DMS79 (cell line): Measurements from ENCODE around the gene ADAMTS2.

ENCODE experiments used
- DNase-seq: peaks from one replicate; lab custom pipeline; 2025; lab: John Stamatoyannopoulos, UW

ADAMTS2 gene

DNA sequence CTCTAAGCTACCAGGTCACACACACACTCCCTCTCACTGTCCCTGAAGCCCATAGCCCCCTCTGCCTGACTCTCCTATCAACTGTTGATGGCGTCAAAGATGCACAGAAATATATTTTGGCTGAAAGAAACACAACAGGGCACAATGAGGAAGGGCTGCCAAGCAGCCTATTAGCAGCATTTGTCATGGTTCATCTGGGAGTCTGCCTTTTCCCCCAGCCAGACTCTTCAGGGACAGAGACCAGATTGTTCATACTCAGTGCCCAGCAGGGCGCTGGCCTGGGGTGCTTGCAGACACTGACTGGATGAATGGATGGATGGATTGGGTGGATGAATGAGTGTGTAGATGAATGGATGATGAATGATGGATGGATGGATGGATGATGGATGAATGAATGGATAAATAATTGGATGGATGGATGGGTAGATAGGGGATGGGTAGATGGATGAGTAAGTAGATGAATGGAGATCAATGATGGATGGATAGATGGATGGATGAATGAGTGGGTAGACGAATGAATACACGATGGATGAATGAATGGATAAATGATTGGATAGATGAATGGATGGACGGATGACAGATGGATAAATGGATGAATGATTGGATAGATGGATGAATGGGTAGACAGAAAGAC is 90.5 kb downstream of the ADAMTS2 start:
- no peak for DNase-seq

DNA sequence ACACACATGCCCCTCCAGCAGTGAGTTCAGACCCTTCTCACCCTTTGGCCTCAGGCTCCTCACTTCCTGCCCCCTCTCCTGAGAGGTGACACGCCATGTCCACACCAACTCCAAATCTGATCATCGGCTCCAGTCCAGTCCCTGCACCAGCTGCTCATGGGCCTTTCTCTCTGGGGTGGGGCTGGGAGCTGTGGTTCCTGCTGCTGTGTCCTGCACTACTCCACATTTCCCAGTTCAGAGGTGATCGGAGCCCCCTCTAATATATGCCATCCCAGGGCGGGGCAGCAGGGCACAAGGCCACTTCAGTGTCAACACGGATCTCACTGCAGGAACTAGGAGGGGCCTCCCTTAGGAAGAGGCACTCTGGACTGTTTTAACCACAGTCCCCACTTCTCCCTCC is 91.5 kb downstream of the ADAMTS2 start:
- no peak for DNase-seq

DNA sequence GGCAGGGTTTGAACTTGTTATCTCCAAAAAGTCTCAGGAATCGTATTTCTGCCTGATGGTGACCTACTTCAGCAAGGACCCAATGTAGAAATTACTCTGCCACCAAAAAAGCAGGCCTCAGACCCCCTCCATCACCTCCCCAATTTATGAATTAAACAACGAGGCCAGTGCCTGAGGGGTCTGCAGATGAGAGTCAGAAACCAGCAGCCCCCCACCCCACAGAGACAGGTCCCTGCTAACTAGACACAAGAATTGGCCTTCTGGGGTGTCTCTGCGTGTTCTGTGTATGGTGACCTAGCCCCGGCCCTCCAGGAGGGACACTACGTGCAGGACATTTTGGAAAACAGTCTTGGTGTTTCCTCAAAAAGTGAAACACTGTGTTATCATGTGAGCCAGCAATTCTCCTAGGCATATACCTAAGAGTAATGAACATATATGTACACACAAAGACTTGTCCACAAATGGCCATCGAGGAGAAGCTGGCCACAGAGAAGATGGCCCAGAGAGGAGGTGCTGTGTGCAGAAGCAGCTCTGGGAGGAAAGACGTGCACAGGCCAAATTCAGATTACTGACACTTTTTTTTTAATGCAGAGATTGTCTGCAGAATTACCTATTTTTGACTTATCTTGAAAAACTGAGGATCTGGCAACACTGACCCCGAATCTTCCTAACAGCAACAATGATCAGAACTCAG is 93.8 kb downstream of the ADAMTS2 start:
- DNase-seq: no peak

DNA sequence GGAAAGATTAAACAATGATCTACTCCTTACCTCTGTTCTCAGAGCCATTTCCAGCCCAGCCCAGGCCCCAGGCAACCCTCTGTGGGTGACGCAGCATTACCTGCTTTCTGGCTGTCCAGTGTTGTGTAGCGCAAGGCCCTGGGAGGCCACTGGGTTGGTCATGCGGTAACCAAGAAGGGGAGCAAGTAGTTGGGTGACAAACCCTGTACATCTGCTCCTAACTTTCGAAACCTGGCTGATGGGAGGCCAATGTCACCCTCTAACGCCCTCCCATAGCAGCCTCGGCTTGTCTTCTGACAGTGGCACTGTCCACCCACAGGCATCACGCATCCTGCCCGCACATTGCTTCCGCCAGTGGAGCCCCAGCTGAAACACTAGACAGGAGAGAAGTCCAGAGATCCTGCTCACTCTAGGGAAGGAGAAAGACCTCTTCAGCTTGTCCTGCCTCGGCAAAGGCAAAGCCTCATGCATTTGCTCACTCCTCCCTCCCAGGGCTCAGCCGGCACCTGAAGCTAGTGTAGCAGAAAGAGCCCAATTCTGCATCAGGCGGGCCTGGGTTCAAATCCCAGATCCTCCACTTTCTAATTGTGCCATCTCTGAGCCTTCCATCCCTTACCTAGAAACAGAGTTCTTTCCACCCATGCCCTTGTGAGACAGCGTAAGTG is 94.6 kb downstream of the ADAMTS2 start:
- no peak for DNase-seq

DNA sequence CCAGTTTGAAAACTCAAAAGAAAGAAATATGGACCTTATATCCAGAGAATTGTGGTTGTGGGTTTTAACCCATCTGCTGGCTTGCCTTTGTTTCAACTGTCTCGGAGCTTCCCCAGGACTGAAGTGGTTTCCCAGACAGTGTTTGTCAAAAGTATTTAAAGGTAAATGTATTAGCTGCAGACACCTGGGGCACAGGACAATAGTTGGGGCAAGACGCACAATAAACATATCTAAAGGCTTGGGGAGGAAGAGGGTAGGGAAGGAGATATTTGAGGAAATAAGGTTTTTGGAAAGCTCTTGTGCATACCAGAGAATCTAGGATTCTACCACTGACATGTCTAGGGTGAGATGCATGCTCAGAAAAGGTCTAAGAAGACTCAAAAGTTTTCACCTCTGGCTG is 99.0 kb downstream of the ADAMTS2 start:
- DNase-seq: no peak

DNA sequence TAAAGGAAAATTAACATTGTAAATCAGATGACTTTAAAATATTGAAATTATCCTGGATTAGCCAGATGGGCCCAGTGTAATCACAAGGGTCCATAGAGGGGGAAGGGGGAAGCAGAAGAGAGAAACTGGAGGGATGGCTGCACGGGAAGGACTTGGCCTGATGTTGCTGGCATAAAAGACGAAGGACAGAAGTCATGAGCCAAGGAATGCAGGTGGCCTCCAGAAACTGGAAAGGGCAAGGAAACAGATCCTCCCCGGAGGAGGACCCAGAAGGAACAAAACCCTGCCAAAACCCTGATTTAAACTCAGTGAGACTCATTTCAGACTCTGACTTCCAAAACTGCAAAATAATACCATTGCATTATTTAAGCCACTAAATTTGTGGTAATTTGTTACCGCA is 100.2 kb downstream of the ADAMTS2 start:
- no peak for DNase-seq

DNA sequence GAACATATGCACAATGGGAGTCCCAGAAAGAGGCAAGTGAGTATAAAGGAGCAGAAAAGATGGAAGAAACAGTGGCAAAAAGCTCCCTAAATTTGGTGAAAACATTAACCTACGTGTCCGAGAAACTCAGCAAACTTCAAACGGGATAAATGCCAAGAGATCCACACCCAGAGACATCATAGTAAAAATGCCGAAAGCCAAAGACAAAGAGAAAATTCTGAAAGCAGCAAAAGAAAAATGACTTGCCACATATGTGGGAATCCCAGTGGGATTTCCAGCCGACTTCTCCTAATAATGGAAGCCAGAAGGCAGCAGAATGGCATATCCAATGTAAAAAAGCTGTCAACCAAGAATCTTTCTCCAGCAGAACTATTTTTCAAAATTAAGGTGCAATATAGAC is 101.2 kb downstream of the ADAMTS2 start:
- no peak for DNase-seq

DNA sequence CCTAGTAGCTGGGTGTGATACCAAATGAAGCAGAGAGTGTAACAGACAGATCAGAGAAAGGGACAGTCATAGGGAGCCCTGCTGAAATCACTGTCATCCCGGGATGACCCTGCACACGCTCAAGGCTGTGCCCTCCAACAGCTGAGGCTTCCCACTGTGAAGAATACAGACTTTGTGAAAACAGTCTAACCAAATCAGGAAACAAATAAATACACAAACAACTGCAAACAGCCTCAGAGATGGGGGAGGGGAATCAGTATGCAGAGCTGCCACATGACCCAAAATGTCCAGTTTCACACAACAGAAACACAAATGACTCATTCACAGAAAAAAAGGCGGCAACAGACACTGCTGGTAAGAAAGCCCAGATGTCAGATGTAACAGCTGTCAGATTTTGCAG is 101.9 kb downstream of the ADAMTS2 start:
- no peak for DNase-seq

DNA sequence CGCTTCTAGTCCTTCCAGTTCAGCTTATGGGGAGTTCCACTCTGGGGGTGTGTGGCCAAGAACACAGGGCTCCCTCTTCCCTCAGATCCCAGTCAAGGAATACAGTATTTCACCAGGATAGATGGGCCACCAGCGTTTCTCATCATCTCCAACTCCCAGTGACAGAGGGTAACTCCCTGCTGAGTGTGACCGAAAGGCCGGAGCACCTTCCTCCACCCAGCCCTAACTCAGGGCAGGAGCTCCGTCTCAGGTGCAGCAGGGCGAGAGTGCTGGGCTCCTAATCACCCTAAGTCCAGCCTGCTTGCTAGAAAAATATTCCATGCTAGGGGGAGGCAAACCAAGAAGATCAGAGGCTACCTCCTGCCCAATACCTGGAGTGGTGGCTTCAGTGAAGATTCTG is 102.6 kb downstream of the ADAMTS2 start:
- no peak for DNase-seq

DNA sequence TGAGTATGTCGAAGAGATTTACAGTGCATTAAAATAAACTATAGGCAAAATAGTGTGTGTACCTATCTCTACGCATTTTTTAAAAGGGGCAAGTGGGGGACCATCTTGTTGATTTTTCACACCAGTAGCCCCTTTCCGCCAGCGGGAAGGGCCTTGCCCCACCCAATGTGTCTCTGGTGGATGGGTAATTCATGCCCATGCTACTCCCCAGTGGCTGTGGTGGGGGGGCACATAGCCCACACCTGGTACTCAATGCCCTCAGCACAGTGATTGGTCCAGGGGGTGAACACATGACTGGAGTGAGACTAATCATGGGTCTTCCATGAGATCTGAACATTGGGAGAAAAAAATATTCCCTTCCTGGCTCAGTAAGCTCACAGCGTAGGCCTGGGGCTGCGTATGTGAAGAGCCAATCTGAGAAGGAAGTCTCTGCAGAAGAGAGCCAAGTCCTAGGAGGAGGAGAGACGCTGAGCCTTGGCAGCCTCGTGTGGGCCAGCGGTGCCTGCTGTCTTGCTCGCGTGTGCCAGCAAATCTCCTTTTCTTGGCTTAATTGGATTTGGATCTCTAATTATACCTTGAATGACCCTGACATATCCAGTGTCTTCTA is 103.4 kb downstream of the ADAMTS2 start:
- no peak for DNase-seq

DNA sequence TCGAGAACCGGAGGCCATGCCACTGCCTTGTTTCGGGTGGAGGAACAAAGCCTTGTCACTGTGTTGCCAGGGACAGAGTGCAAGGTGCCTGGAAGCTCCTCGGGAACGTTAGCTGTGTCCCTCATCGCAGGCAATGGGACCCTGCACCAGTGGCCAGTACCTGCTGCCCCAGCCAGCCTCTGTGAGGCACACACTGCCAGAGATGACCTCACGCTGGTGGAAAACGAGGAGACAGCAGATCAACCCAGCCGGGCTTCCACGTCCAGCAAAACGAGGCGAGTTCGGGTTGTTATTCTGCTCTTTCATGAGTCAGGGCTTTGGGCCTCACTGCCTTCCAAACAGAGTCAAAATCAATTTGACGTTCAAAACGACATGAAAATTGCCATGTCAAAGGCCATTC is 104.1 kb downstream of the ADAMTS2 start:
- DNase-seq: no peak

DNA sequence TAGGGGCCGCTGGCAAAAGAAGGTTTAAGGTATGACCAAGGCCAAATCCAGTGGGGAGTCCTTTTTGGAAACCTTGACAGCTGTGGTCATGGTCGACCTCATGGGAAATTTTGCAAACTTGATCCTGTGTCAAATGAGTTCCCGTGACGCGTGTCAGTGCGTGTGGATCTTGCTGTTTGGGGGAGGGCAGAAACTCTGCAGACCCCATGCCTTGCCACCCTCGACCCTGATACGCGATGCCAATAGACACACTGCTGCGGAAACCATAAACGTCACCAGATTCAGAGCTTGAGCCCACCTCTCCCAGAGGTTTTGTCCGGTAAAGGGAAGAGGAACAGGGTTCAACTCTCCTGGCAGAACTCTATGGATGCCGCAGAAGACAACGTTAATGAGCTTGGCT is 104.7 kb downstream of the ADAMTS2 start:
- DNase-seq: no peak

DNA sequence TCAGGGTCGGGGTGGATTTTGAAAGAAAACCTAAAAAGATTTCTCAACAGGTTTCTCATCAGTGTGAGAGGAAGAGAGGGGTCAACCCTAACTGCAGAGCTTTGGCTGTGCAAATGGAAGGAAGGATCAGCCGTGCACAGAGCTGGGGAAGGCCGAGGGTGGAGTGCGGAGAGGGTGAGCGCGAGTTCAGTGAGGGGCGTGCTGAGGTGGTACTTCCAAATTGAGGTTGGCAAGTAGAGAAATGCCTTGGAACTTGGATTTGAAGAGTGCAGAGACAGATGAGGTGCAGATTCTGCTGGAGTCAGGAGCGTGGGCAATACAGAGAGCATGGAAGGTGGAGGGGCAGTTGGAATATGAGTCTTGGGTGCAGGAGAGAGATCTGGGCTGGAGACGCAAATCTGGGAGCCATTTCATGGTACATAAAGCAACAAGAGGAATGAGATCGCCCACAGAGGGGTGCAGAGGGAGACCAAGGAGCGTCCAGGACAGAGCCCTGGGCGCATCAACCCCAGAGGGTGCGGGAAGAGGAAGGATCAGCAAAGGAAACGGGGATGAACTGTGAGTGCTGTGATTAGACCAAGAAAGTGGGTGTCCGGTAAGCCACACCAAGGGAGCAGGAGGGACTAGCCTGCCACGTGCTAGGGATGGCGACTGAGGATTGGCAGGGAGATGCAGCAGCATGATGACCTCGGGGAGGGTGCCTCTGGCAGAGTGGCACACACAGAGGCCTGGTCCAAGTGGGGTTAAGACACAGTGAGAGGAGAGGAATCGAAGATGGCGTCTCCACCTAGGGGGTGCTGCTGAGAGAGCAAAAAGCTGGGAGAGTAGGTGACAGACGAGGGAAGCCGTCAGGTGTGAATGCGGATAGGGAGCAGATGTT is 105.8 kb downstream of the ADAMTS2 start:
- DNase-seq: no peak

DNA sequence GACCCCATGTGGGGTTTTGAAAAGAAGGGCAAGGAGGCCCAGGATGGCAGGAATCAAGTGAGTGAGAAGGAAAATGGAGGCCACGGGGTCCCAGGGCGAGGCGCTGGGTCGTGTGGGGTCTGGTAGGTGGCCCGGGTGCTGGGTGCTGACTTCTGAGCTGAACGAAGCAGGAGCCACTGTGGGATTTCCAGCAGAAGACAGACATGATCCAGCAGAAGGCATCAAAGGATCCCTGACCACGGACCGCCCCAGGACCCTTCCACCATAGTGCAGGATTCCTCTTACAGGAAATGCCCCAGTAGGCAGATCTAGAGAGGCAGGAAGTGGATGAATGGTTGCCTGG is 106.7 kb downstream of the ADAMTS2 start:
- no peak for DNase-seq

DNA sequence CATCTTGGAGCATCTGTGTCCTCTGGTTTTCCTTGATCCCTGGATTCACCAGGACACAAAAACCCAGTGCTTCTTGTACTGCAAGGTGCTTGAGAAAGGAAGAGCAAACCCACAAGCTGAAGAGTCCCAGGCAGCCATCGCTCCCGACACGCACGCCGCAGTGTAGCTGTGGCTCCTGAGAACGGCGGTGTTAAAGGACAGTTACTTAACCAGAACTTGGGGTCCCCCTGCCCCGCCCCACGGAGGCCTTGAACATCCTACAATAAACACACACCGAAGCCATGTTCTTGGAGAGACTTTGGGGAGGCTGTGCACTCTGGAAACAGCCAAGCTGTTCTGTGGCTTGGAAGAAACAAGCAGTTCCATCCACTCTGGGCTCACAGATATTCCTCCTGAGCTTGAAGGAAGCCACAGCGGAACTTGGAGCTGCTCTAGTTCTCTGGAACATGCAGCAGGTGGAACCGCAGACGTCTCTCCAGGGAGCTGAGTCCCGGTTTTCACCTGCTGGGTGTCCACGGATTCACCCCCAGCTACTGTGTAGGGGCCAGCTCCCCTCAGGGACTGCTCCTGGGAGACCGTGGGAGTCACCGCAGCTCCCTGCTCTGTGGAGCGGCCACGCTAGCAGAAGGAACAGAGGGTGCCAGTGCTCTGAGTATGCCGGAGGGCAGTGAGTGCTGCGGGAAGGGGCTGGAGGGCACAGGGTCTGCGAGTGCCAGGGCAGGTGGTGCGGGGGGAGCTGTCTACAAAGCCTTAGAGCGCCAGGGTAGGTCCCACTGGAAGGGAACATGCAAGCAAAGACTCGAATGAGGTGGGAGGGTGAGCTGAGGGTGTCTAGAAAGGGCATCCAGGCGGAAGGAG is 107.3 kb downstream of the ADAMTS2 start:
- DNase-seq: no peak

DNA sequence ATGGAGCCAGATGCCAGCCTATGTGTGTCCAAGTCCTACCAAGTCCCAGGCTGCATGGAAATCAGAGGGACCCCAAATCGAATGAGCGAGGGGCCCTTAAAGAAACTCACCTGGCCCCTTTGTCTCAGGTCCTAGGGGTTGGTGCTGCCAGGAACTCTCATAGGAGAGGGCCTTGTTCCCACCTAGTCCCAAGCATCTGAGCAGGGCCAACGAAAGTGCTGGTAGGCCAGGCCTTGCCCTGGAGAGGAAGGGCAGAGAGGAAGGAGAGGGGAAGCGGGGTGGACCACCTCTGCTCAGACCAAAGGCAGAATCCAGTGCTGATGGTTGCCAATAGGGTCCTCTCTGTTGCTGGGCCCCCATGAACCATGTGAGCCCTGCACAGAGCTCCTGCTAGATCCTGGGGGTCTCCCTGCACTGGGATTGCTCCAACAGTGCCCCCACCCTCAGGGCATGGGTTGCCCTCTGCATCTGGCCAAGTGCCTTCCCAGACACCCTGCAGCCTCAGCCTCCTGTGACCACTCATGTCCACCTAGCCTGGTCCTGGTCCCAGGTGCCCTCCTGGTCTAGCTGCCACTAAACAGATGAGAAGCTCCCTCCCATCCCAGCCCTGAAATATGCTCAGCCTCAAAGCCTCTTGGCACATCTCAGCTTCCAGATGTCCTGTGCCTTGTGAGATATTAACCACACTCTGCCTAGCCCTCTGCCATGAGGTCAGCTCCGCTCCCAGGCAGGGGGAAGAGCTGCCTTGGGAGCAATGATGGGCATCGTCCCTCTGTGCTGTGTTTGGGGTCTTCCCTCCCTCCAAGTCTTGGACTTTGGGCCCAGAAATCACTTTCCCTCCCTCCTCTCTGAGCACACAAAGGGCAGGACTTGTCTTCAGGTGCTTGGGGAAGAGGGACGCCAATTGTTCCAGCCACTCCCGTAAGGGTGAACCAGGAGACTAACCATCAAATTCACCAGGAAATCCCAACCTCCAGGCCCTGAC is 109.6 kb downstream of the ADAMTS2 start:
- no peak for DNase-seq

DNA sequence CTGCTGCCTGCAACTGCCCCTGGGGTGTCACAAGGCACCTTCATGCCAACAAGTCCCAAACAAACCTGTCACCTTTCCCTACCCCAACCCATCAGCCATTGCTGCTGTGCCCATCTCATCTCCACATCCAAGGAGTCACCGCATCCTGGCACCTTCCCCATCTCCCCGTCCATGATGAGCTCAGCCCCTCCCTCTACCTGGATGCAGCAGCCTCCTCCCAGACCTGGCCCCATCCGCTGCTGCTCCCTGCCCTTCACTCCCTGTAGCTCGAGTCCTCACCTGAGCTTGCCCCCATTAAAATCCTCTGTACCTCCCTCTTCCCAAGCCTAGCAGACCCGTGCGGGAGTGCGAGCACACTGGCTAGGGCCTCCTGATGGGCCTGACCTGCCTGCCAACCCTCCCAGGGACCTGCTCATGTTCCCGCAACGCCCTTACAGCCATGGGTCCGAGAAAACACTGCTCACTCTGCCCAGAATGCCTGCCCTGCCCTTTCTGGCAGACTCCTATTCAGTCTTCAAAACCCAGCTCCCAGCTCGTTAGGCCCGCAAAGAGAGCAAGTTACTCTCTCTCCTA is 110.6 kb downstream of the ADAMTS2 start:
- no peak for DNase-seq

DNA sequence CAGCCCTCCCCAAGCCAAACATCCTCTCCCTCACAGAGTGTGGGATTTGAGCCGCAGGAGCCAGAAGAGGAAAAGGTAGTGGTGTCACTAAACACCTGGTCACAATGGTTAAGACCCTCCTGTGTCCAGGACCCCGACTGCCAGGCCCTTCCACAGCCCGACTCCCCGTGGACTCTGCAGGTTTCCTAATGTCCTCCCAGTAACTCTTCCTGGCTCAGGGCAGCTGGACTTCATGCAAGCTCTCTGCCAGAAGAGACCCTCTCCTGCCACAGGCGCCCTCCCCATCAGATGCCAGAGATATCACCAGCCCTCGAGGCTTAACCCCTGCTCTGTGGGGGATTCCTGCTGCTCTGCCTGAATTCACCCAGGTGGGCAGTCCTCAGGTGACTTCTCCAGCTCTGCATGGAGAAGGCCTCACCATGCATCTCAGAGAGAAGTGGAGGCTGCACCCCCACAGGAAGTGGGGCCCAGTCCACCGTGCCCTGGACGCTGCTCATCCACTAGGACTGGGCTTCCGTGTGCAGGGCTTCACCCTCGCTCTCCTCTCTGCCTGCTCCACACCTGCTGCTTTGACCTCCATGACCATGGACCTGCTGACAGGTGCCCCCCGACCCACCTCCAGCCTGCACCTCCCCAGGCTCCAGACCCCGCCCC is 111.2 kb downstream of the ADAMTS2 start:
- no peak for DNase-seq

DNA sequence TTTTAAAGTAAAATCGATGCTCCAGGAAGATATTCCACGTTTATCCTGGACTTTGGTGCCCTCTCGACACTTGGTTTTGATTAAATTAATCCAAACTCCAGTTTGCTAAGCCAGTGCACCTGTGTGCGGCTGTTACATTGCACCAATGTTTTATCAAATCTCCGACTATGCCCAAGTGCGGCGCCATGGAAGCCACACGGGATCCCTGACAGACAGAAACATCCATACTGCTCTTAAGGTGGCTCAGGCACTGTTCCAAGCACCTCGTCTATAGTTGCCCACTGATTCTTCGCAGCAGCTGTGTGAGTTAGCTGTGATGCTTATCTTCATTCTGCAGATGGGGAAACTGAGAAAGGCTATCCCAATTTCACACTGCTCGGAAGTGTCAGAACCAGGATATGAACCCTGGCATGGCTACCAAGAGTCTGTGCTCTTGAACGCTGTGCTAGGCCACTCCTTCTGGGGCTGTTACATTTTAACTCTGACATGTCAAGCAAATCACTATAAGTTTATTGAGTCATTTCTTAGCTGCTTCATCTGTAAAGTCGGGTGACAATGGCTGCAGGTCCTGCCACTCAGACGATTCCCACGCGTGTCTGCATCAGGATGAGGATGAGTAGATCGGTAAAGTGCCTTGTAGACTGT is 113.0 kb downstream of the ADAMTS2 start:
- DNase-seq: no peak
